ENCODE measurements around the gene AUTS2. TPM values are rescaled to one million over a fixed set of nuclear protein-coding genes. Genes with fewer than 3 reads are reported as not detected.

AUTS2 gene
- total RNA-seq, 4 donors from 2014 or later = 29.8 to 114 (median 59.4) TPM

- Histone ChIP-seq H3K4me1 (peaks cover 0 to 18% (median 9%) of the 10 kb centered on the region in 4 donors), H3K27ac (peak overlapping the region in 3 of 4 donors; percentile 48 to 65 (median 51)), H3K9me3 (no peaks in the 10 kb centered on the region), H3K27me3 (no peaks in the 10 kb centered on the region), H3K4me3 (no peak overlapping the region), H3K36me3 (no peaks in the 10 kb centered on the region)
- TF ChIP-seq POLR2A (IDR thresholded peaks at IDR 0.05) = no peak
- no peak for TF ChIP-seq EP300 (IDR thresholded peaks at IDR 0.05; ENCODE audit: low read depth)
- in situ Hi-C loops (cut with MboI; ENCODE audit: low pct_ligation_motif_present in 1 of 4, low pct_unique_long_range_greater_than_20kb in 1 of 4, low sequenced_read_pairs in 3 of 4) = no loop called here
- intact Hi-C loops (cut with DNase I; ENCODE audit: low total_unique reads) = no loop called here
- 82 to 86% methylated on average over 3 of the region's 3 CpGs for WGBS, 2 donors (ENCODE audit: low coverage in 1 of 2)
- DNase-seq = no peak
Measured at GRCh38 chr7:69816501-69816900, 218.2 kb downstream of the AUTS2 start.

GRCh38 chr7:69817121-69817520, 218.8 kb downstream of the AUTS2 start:
- no peaks in the 10 kb centered on the region for H3K36me3 ChIP-seq
- DNase-seq = no peak
- no peak overlapping the region for H3K4me3 ChIP-seq
- peak overlapping the region in 3 of 4 donors; percentile 48 to 65 (median 51) for H3K27ac ChIP-seq
- H3K9me3 ChIP-seq = no peaks in the 10 kb centered on the region
- 54 to 68% methylated on average over 2 of the region's 2 CpGs for WGBS, 2 donors (ENCODE audit: low coverage in 1 of 2)
- H3K27me3 ChIP-seq = no peaks in the 10 kb centered on the region
- in situ Hi-C loops (cut with MboI; ENCODE audit: low pct_ligation_motif_present in 1 of 4, low pct_unique_long_range_greater_than_20kb in 1 of 4, low sequenced_read_pairs in 3 of 4) (no loop called here), intact Hi-C loops (cut with DNase I; ENCODE audit: low total_unique reads) (no loop called here)
- TF ChIP-seq CTCF (IDR thresholded peaks at IDR 0.05) = no peak
- no peak for TF ChIP-seq EP300 (IDR thresholded peaks at IDR 0.05; ENCODE audit: low read depth)
- peak in 1 of 3 donors; percentile 23 for TF ChIP-seq POLR2AphosphoS5 (IDR thresholded peaks at IDR 0.05)
- no peak for TF ChIP-seq POLR2A (IDR thresholded peaks at IDR 0.05)
- peaks cover 0 to 18% (median 9%) of the 10 kb centered on the region in 4 donors for H3K4me1 ChIP-seq

- in situ Hi-C loops (cut with MboI; ENCODE audit: low pct_ligation_motif_present in 1 of 4, low pct_unique_long_range_greater_than_20kb in 1 of 4, low sequenced_read_pairs in 3 of 4) (no loop called here), intact Hi-C loops (cut with DNase I; ENCODE audit: low total_unique reads) (no loop called here)
- no peak overlapping the region for H3K4me3 ChIP-seq
- DNase-seq = no peak
- H3K9me3 ChIP-seq = no peaks in the 10 kb centered on the region
- H3K36me3 ChIP-seq = no peaks in the 10 kb centered on the region
- no peaks in the 10 kb centered on the region for H3K27me3 ChIP-seq
- H3K27ac ChIP-seq = peak overlapping the region in 3 of 4 donors; percentile 47 to 65 (median 51)
- peak in 1 of 3 donors; percentile 8 for TF ChIP-seq POLR2AphosphoS5 (IDR thresholded peaks at IDR 0.05)
- TF ChIP-seq EP300 (IDR thresholded peaks at IDR 0.05; ENCODE audit: low read depth) = no peak
- WGBS, 2 donors (ENCODE audit: low coverage in 1 of 2) = 60 to 75% methylated on average over 4 to 5 of the region's 5 CpGs
- H3K4me1 ChIP-seq = peaks cover 0 to 18% (median 9%) of the 10 kb centered on the region in 4 donors
Measured at GRCh38 chr7:69817841-69818635, 219.8 kb downstream of the AUTS2 start.

- Histone ChIP-seq H3K27ac (no peak overlapping the region), H3K9me3 (no peaks in the 10 kb centered on the region), H3K4me3 (no peak overlapping the region), H3K27me3 (no peaks in the 10 kb centered on the region), H3K4me1 (peaks cover 0 to 18% (median 7%) of the 10 kb centered on the region in 4 donors), H3K36me3 (no peaks in the 10 kb centered on the region)
- in situ Hi-C loops (cut with MboI; ENCODE audit: low pct_ligation_motif_present in 1 of 4, low pct_unique_long_range_greater_than_20kb in 1 of 4, low sequenced_read_pairs in 3 of 4) = no loop called here
- intact Hi-C loops (cut with DNase I; ENCODE audit: low total_unique reads) = no loop called here
- TF ChIP-seq POLR2AphosphoS5 (IDR thresholded peaks at IDR 0.05) = no peak
- no peak for TF ChIP-seq EP300 (IDR thresholded peaks at IDR 0.05; ENCODE audit: low read depth)
- no peak for TF ChIP-seq POLR2A (IDR thresholded peaks at IDR 0.05)
- no peak for TF ChIP-seq CTCF (IDR thresholded peaks at IDR 0.05)
- 66 to 76% methylated on average over 7 of the region's 7 CpGs for WGBS, 2 donors (ENCODE audit: low coverage in 1 of 2)
- no peak for DNase-seq
Measured at GRCh38 chr7:69818636-69819332, 220.5 kb downstream of the AUTS2 start.

- WGBS, 2 donors (ENCODE audit: low coverage in 1 of 2) = 54 to 78% methylated on average over 2 to 4 of the region's 4 CpGs
- DNase-seq = no peak
- no peak overlapping the region for H3K4me3 ChIP-seq
- TF ChIP-seq CTCF (IDR thresholded peaks at IDR 0.05) (no peak), POLR2AphosphoS5 (IDR thresholded peaks at IDR 0.05) (no peak), POLR2A (IDR thresholded peaks at IDR 0.05) (no peak), EP300 (IDR thresholded peaks at IDR 0.05; ENCODE audit: low read depth) (no peak)
- no peak overlapping the region for H3K27ac ChIP-seq
- H3K27me3 ChIP-seq = no peaks in the 10 kb centered on the region
- in situ Hi-C loops (cut with MboI; ENCODE audit: low pct_ligation_motif_present in 1 of 4, low pct_unique_long_range_greater_than_20kb in 1 of 4, low sequenced_read_pairs in 3 of 4) (no loop called here), intact Hi-C loops (cut with DNase I; ENCODE audit: low total_unique reads) (no loop called here)
- H3K9me3 ChIP-seq = no peaks in the 10 kb centered on the region
- no peaks in the 10 kb centered on the region for H3K36me3 ChIP-seq
- peaks cover 0 to 17% (median 6%) of the 10 kb centered on the region in 4 donors for H3K4me1 ChIP-seq
Measured at GRCh38 chr7:69819333-69819705, 221.0 kb downstream of the AUTS2 start.
